DMS 273 (cell line): Measurements from ENCODE around the gene UPB1.

Experiments
- DNase-seq: peaks from one replicate; lab custom pipeline; 2025; ENCODE audit not compliant: unreplicated experiment; lab: John Stamatoyannopoulos, UW

UPB1 gene

DNA sequence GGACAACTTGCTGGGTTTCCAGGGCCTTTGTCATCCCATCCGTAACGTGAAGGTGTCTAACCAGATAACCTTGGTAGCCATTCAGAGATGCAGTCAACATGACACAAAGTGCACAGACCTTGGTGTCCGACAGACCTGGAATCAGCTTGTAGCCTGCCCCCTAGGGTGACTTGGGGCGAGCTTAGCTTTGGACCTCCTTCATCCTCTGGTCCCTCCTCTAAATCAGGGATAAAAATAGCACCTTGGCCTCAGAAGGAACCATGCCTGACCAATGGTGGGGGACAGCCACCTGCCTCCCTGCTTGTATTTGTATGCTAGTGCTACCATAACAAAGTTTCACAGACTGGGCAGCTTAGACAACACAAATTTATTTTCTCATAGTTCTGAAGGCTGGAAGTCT lies 64.3 kb downstream of the UPB1 start:
- no peak for DNase-seq

DNA sequence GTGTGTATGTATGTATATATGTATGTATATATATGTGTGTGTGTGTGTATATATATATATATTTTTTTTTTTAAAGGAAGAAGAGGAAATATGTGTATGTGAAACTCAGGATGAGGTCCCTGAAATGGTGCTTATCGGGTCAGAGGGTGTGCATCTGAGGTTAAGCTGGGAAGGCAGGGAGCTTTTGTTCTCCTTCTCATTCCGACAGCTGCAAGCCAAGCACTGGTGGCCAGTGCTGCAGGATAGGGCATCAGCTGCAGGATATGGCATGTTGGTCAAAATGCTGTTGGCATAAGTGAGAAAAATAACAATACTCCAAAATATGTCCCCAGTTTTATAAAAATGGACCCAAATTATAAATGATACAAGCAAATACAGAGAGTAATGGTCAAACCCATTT lies 68.1 kb downstream of the UPB1 start:
- no peak for DNase-seq

DNA sequence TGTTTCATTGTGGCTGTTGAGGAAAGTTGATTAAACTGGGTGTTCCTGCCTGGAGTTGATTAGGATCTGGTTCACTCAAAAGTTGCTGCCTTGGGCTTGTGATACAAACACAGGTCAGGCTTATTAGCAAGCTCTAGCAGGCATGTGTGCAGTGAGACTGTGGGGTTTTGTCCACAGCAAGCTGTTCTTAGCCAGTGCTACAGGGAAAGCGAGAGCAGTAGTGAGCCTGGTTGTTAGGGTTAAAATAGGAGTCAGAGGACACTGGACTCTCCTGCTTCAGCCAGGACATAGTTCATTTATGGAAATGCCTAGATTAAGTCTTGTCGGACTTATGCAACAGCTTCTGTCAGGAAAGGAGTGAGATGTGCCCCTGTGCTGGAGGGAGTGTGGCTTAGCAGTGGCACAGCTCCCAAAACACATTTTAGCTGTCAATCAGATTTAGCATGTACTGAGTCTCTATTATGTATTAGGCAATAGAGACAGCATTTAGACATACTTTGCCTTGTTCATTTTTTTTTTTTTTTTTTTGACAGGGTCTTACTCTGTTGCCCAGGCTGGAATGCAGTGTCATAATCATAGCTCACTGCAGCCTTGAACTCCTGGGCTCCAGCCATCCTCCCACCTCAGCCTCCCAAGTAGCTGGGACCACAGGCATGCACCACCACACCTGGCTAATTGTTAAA lies 69.4 kb downstream of the UPB1 start:
- no peak for DNase-seq

DNA sequence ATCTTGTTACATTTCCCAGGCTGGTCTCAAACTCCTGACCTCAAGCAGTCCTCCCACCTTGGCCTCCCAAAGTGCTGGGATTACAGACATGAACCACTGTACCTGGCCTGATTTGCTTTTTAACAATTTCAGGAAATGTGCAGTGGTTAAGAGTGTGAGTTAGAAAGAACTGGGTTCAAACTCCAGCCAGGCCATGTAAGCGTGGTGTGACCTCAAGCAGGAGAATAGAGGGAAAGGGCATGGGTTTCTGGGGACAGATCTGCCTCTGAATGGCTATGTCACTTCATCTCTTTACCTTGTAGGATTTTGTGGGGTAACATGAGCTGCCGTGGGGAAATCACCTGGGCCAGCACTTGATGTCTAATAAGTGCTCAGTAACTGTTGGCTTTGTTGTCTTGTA lies 69.9 kb downstream of the UPB1 start:
- no peak for DNase-seq

DNA sequence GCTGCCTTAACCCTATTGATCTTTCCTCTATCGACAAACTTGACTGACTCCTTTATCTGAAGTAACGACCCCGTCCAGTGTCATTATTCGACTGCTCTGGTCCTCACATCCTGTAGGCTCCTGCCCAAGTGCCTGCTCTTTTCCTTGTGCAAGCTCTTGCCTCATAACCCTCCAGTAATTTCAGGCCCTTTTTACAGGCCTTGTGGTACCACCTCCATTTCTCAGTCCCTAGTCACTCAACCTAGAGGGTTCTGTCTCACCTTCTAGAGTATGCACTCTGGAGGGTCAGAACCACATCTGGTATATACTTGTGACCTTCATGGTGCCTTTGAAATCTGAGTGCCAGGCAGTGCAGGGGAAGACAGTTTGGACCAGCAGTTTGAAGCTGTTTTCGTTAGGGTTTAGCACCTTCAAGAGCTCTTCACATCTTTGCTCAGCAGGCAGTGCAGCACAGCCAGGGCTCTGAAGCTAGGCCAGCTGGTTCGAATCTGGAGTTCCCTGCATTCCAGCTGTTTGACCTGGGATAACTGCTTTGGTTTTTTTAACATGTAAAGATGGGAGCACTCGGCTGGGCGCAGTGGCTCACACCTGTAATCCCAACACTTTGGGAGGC lies 71.9 kb downstream of the UPB1 start:
- DNase-seq, result no peak

DNA sequence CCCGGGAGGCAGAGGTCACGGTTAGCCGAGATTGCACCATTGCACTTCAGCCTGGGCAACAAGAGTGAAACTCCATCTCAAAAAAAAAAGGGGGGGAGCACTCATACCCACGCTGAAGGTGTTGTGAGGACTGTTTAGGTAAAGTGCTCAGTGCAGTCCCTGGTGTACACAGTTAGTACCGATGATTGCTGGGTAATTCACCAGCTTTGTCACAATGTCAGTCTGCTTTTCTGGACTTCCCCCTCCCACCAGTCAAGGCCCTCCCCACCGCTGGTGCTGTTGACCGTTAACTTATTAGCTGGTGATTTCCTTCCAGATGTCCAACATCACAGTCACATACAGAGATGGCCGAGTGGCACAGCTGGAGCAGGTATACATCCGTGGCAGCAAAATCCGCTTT lies 72.5 kb downstream of the UPB1 start:
- no peak for DNase-seq

DNA sequence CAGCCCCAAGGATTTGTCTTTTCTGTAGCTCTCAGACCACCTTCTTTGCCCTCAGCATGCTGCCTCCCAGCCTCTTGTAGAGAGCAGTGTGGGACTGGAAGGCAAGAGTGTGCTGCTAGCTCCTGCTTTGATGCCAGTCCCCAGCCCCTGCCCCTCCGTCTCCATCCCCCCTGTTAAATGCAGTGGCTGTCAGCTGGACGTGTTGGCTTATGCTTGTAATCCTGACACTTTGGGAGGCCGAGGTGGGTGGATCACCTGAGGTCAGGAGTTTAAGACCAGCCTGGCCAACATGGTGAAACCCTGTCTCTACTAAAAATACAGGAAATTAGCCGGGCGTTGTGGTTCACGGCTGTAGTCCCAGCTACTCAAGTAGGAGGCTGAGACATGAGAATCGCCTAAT lies 76.1 kb downstream of the UPB1 start:
- no peak for DNase-seq

DNA sequence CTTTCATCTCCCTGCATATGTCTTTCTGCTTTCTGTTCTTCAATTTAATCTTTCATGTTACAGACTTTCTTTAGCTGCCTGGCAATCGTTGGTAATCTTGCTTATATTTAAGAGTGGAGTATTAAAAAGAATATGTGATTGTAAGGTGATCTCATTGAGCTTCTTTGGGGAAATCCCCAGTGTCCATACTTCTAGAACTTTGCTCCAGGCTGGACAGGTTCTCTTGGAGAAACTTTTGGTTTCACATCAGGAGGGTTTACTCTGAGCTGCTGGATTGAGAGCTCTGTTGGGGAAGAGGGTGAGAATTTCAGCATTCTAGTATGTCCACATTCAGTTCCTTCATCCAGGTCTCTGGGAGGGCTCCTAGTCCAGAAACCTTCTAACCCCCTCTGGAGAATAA lies 81.6 kb downstream of the UPB1 start:
- DNase-seq, result no peak
